HepG2 (cell line): ENCODE results near the gene SUPT20HL2.
"Not testable (repeated sequence)": the region's sequence is repeated elsewhere in the genome, so short reads cannot be mapped to it uniquely, and the experiment has no call there.

ENCODE experiments used
- FOXM1 ChIP-seq: sonication (generic); formaldehyde crosslinking; IDR thresholded peaks from 2 replicates; pipeline ENCODE4 v1.5.0; 2020; ENCODE audit warnings: missing genetic modification reagents
- KAT2B ChIP-seq: fragments of 150-350 bp; IDR thresholded peaks from 2 replicates; pipeline ENCODE4 v1.6.1; 2014; ENCODE audit warnings: low read depth, low read length, borderline replicate concordance
- POLR2A ChIP-seq, 2 experiments: IDR thresholded peaks; 2 replicates each; pipeline ENCODE4 v1.6.1; 2011; ENCODE audit warnings: low read depth in 2 of 2, low read length in 2 of 2, mild to moderate bottlenecking in 1 of 2, moderate library complexity in 1 of 2; ENCODE audit not compliant: insufficient read depth in 1 of 2
- POLR2AphosphoS5 ChIP-seq: IDR thresholded peaks from 2 replicates; pipeline ENCODE4 v1.6.1; 2012; ENCODE audit warnings: low read depth, low read length
- YY1 ChIP-seq: IDR thresholded peaks from 2 replicates; pipeline ENCODE4 v1.6.1; 2011; ENCODE audit warnings: low read length, low read depth, moderate library complexity, mild to moderate bottlenecking; ENCODE audit not compliant: insufficient read depth, insufficient replicate concordance
- ZFP36 ChIP-seq: fragments of 150-350 bp; IDR thresholded peaks from 2 replicates; pipeline ENCODE4 v1.6.1; 2018; ENCODE audit warnings: borderline replicate concordance, low read length, low read depth; ENCODE audit not compliant: partially characterized antibody
- ZNF546 ChIP-seq: sonication (generic); formaldehyde crosslinking; conservative IDR thresholded peaks from 2 replicates; pipeline ENCODE4 v1.8.1; 2023; ENCODE audit warnings: mild to moderate bottlenecking, missing genetic modification reagents
- ZNF607 ChIP-seq: sonication (generic); formaldehyde crosslinking; IDR thresholded peaks from 2 replicates; pipeline ENCODE4 v1.5.1; 2020; ENCODE audit warnings: missing genetic modification reagents, mild to moderate bottlenecking, borderline replicate concordance
- TF ChIP-seq, protein P1 (sequence below): sonication (generic); formaldehyde crosslinking; IDR thresholded peaks from 2 replicates; pipeline ENCODE4 v1.8.0; 2022; ENCODE audit warnings: mild to moderate bottlenecking, missing genetic modification reagents
- TF ChIP-seq, protein P2 (sequence below): sonication (generic); formaldehyde crosslinking; IDR thresholded peaks from 2 replicates; pipeline ENCODE4 v1.5.0; 2020; ENCODE audit warnings: mild to moderate bottlenecking, missing genetic modification reagents, moderate library complexity

DNA sequence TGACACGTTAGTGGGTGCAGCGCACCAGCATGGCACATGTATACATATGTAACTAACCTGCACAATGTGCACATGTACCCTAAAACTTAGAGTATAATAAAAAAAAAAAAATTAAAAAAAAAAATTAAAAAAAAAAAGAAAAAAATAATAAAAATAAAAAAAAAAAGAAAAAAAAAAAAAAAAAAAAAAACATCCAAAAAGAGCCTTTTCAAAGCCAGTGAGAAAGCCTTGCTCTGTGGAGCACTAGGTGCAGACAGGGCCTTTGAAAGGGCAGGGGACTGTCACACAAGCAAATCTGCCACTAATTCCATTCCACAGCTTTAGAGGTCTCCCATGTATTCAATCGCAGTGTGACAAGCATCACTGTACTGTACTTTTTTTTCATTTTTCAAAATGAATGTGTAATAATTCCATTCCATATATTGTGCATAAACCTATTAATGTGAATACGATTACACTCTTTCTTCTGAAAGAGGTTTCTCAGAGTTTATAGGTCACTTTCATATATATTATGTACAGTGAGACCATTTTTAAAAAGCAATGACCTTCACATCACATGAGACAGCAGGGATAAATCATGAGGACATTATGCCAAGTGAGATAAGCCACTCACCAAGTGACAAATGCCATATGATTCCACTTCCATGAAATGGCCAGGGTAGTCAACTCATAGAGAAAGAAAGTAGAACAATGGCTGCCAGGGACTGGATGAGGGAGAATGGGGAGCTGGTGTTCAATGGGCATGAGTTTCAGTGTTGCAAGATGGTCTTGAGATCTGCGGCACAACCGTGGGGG lies 4.1 kb downstream of the SUPT20HL2 start:
- not testable (repeated sequence) for TF ChIP-seq POLR2AphosphoS5; ZNF546 (CRISPR knock-in tag); POLR2A (IDR thresholded peaks at IDR 0.05; ENCODE audit: insufficient read depth in 1 of 2, low read depth in 2 of 2, low read length in 2 of 2); YY1; ZFP36; FOXM1 (CRISPR knock-in tag); ZNF607 (CRISPR knock-in tag); KAT2B
- TF ChIP-seq, protein P1, sequence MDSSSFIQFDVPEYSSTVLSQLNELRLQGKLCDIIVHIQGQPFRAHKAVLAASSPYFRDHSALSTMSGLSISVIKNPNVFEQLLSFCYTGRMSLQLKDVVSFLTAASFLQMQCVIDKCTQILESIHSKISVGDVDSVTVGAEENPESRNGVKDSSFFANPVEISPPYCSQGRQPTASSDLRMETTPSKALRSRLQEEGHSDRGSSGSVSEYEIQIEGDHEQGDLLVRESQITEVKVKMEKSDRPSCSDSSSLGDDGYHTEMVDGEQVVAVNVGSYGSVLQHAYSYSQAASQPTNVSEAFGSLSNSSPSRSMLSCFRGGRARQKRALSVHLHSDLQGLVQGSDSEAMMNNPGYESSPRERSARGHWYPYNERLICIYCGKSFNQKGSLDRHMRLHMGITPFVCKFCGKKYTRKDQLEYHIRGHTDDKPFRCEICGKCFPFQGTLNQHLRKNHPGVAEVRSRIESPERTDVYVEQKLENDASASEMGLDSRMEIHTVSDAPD (CRISPR knock-in tag), result not testable (repeated sequence)
- TF ChIP-seq, protein P2, sequence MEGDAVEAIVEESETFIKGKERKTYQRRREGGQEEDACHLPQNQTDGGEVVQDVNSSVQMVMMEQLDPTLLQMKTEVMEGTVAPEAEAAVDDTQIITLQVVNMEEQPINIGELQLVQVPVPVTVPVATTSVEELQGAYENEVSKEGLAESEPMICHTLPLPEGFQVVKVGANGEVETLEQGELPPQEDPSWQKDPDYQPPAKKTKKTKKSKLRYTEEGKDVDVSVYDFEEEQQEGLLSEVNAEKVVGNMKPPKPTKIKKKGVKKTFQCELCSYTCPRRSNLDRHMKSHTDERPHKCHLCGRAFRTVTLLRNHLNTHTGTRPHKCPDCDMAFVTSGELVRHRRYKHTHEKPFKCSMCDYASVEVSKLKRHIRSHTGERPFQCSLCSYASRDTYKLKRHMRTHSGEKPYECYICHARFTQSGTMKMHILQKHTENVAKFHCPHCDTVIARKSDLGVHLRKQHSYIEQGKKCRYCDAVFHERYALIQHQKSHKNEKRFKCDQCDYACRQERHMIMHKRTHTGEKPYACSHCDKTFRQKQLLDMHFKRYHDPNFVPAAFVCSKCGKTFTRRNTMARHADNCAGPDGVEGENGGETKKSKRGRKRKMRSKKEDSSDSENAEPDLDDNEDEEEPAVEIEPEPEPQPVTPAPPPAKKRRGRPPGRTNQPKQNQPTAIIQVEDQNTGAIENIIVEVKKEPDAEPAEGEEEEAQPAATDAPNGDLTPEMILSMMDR (CRISPR knock-in tag), result not testable (repeated sequence)
